HG02763 (cell line): Measurements from ENCODE around the gene AIF1.

ENCODE experiments used
- ATAC-seq: cut with Tn5 transposase; IDR thresholded peaks from one replicate; pipeline ENCODE4 v1.9.1; 2021; ENCODE audit warnings: mild to moderate bottlenecking, moderate library complexity; ENCODE audit not compliant: unreplicated experiment

Gene AIF1

GRCh38 chr6:31661262-31662123 lies 46.5 kb downstream of the AIF1 start:
- no peak for ATAC-seq

DNA sequence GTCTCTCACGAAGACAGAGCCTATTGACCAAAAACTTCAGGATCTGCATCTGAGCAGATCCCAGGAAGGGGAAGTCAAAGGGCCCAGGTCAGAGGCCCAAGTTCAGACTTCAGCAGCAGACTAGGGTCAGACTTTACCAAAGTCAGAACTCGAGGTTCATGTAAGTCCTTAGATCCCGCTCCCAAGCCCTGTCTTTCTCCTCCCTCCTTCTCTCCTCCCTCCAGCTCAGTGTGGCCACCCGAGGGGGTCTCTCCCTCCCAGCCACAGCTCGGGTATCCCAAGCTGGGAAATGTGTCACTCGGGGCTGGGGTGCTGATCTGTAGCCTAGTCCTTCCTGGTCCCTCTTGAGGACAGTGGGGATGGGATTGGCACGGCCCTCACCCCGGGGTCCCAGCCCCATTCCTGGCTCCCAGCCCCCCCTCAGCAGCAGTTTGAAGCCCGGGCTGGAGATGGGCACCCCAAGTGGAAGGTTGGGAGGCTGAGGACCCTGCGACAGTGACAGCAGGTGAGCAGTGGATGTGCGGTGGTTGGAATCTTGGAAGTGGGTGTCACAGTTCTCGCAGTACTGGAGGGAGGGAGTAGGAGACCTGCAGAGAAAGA lies 47.2 kb downstream of the AIF1 start:
- no peak for ATAC-seq

DNA sequence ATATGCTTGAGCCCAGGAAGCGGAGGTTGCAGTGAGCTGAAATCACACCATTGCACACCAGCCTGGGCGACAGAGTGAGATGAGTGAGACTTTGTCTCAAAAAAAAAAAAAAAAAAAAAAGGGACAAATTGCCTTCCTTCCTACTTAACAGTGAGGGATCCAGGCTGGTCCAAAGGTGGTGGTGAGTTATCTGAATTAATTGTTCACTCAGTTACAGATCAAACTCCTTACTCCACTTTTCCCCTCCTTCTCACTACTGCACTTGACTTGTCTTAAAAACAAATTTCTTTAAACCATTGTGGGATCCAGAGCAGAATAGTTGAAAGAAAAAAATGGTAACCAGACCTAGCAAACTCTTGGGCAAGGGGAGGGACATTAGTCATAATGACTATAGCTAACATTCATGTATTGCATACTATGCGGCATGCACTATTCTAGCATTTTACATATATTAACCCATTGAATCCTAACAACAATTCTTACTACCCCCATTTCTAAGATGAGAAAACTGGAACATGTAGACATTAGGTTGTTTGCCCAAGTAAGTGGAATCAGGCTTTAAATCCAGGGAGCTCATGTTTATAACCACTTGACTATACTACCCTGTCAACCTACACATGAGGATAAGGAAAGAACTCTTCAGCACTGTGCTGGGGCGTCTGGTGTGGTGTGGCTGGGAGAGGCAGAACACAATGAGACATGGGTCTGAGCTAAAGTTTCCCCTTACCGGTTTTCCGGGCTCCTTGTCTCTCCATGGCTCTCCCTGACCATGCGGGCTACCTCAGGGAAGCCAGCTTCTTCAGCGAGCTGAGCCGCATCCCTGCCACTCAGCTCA lies 48.3 kb downstream of the AIF1 start:
- no peak for ATAC-seq

GRCh38 chr6:31663961-31664789 lies 49.1 kb downstream of the AIF1 start:
- ATAC-seq, result no peak

GRCh38 chr6:31664790-31665500 lies 49.9 kb downstream of the AIF1 start, which contains the start of gene GPANK1:
GPANK1 (minus strand) TSS chr6:31664997; CDS start chr6:31664478, 519 bp downstream.
- peak; percentile 1 for ATAC-seq

DNA sequence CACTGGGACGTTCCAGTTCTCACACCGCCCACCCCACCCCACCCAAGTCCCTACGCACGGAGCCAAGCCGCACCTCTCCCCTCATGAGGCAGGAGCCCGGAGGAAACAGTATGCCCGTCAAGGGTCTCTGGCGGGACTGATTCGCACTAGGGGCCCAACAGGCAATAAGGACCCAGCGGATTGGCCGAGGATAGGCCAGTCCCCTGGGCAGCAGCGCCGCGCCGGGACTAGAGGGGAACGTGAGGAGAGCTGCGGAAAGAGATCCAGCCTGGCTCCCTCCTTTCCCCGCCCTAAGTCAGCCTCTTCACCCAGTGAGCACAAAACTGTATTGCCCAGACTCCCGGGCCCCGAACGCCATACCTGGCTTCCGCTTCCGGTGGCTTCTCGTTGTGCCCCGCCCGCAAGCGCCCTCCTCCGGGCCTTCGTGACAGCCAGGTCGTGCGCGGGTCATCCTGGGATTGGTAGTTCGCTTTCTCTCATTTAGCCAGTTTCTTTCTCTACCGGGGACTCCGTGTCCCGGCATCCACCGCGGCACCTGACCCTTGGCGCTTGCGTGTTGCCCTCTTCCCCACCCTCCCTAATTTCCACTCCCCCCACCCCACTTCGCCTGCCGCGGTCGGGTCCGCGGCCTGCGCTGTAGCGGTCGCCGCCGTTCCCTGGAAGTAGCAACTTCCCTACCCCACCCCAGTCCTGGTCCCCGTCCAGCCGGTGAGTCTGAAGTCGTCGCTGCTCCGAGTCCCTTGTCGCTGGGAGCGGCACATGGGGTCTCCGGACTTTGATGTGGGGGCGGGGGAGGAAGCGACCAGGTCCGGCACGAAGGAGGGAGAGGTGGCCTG lies 50.7 kb downstream of the AIF1 start, which contains the start of gene CSNK2B:
CSNK2B (plus strand) TSS at position 580 of the 836 bp plus-strand sequence. CDS start 752 bp downstream, outside the sequence.
- peak; percentile 84 for ATAC-seq

DNA sequence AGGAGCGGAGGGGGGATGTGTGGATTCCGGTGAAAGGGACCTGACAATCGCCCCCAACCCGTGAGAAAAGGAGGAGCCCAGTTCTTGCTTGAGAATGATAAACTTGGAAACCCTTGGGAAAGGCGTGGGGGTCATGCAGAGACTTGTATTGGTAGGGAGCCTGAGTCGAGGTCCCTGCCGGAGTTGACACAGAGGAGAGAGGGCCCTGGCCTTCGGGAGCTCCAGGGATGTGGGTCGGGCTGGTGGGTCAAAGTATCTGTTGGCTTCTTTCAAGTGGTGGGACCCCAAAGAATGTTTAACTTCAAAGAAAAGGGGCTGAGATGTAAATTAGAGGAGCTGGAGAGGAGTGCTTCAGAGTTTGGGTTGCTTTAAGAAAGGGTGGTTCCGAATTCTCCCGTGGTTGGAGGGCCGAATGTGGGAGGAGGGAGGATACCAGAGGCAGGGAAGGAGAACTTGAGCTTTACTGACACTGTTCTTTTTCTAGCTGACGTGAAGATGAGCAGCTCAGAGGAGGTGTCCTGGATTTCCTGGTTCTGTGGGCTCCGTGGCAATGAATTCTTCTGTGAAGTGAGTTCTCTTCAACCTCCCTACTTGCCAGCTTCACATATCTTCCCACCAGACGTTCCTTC lies 51.4 kb downstream of the AIF1 start:
- no peak for ATAC-seq
